Stimulated activated CD8-positive, alpha-beta memory T cell treated with anti-CD3 and anti-CD28 coated beads, Interleukin-12 subunit alpha, Interleukin-12 subunit beta, amount 100 ng/mL, for 24 hours (primary cell): Measurements from ENCODE around the gene IFT52.
"Not testable (repeated sequence)": the region's sequence is repeated elsewhere in the genome, so short reads cannot be mapped to it uniquely, and the experiment has no call there.

Source experiments
- DNase-seq: peaks from one replicate; pipeline ENCODE4 v3.0.0-alpha.2; 2020; ENCODE audit errors: extremely low read depth

The IFT52 gene

DNA sequence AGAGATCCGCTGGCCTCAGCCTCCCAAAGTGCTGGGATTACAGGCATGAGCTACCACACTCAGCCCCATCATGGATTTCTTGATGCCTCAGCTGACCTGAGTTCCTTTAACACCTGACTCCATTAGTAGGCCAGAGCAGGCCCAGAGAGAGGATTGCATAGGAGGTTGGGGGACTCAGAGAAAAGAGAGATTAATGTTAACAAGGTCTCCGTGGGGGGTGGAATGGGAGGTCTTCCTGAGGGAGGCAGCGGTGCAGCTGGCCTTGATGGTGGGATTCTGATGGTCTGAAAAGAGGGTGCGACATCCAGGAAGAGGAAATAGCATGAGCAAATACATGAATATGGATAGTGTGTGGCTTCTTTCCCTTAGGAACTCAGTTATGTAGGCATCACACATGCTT, 22.0 kb upstream of the IFT52 start:
- DNase-seq: no peak

DNA sequence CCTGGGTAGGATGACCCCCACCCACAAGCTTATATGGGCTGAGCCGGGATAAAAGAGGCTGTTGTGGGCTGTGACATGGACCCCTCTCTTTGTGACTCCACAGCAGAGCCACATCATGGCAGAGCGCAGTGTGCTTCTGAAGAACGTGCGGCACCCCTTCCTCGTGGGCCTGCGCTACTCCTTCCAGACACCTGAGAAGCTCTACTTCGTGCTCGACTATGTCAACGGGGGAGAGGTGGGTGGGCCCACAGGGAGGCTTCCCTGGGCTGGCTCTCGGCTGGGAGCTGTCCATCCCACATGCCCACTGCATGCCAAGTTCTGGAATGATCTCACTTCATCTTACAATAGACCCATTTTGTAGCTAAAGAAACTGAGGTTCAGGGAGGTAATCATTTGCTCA, 21.5 kb upstream of the IFT52 start:
- DNase-seq: no peak

DNA sequence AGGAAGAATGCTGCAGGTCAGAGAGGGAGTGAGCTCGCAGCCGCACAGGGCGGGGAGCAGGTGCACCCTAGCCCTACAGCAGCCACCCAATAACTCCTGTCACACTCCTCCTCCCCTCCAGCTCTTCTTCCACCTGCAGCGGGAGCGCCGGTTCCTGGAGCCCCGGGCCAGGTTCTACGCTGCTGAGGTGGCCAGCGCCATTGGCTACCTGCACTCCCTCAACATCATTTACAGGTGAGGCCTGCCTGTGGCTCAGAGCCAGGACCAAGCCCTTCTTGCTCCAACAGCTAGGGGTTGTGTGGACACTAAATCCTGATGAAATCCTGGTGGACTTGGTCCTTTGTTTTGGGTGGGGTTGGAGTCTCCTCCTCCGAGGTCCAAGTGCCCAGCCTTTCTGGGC, 20.2 kb upstream of the IFT52 start:
- DNase-seq: no peak

DNA sequence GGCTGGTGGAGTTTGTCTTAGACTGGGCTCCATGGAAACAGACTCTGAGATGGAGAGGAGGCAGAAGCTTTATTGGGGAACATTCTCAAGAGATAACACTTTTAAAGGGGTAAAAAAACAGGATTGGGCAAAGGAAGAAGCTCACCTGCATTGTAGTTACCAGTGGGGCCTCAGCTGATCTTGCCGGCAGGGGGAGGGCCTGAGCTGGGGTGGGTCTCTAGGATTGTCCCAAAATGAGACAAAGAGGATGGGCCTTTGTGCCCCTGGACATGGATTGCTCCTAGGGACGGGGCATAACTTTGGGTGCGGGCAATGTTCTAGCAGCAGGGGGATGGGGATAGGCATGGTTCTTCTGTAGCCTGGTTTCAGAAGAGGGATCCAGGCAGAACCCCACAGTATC, 19.4 kb upstream of the IFT52 start:
- DNase-seq: no peak

DNA sequence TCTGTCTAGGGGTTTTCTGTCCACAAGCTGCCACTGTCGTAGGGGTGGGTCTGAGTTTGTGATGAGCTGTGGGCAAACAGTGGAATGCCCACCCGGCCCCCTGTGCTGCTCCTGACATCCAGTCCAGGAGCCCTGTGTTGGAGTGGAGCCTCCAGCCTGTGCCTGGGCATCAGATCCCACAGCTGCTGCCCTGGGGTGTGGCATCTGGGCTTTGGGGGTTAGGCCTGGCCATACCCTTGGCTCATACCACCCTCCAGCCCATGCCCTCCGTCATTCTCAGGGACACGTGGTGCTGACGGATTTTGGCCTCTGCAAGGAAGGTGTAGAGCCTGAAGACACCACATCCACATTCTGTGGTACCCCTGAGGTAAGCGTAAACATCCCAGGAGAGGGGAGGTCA, 19.0 kb upstream of the IFT52 start:
- DNase-seq: no peak

DNA sequence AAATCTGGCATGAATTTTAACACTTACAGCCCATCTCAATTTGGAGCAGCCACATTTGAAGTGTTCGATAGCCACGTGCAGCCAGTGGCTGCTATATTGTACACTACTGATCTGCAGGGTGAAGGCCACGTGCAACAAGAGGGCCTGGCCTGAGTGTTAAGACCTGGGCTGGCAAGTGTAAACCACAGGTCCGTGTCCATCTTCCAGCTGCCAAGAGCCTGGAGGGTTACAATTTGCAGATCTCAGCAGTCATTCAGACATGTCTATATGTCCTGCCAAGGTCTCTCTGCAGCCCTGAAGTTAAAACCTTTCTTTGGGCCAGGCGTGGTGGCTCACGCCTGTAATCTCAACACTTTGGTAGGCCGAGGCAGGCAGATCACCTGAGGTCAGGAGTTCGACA, 17.8 kb upstream of the IFT52 start:
- DNase-seq: no peak

DNA sequence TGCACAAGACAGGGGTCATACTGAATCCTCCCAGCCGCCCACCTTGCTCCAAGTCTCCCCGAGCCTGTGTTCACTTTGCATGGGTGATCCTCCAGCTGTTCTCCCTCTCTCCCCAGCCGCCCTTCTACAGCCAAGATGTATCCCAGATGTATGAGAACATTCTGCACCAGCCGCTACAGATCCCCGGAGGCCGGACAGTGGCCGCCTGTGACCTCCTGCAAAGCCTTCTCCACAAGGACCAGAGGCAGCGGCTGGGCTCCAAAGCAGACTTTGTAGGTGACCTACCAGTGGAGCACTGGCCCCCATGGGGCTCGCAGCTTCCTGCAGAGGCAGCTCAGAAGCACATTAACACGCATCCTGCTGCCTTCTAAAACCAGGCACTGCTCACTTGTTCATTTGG, 14.6 kb upstream of the IFT52 start:
- no peak for DNase-seq

DNA sequence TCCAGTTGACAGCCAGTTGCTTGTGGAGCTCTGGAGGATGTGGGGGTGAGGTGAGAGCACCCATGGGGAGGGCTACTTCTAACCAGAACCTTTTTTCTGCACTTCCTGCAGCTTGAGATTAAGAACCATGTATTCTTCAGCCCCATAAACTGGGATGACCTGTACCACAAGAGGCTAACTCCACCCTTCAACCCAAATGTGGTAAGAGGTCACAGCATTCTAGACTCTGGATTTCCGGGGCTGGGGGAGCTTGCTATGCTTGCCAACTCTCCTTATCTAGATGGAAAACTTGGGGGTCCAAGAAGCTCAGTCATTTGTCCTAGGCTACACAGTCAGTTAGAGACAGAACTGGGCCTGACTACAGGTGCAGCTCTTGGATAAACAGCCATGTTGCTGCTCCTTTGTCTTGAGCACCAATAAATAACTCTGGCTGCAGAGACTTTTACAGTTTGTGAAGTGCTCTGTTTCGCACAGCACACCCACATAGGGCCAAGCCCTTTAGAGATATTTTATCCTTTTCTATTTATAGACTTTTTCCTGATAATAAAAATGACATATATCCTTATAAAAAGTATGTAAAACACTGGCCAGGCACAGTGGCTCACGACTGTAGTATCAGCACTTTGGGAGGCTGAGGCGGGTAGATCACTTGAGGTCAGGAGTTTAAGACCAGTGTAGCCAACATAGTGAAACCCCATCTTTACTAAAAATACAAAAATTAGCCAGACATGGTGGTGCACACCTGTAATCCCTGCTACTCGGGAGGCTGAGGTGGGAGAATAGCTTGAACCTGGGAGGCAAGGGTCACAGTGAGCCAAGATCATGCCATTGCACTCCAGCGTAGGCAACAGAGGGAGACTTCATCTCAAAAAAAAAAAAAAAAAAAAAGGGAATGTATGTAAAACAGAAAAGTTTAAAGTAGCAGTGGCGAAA, 10.6 kb upstream of the IFT52 start:
- DNase-seq: no peak

DNA sequence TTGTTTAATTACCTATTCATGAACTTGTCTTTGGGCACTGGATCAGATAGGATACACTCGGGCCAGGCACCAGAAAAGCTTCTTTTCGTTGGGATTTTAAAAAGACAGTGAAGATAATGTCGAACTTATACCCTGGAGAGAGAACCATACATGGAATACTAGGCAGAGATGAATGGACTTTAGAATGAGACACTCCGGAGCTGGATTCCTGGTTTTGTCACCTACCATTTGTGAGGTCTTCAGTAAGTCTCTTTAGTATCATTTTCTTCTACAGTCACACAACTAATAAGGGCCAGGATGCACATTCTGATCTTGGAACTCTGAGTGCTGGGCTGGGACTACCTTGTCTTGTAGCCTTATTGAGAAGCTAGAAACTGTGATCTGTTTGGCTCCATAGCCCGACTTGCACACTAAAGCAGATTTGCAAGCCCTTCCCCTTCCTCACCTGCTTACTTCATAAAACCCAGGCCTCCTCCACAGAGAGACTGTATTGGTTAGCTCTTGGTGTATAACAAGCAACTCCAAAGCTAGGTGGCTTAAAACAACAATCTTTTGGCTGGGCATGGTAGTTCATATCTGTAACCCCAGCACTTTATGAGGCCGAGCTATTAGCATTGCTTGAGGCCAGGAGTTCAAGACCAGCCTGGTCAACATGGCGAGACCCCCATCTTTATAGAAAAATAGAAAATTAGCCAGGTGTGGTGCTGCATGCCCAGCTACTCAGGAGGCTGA, 7.4 kb upstream of the IFT52 start:
- no peak for DNase-seq

DNA sequence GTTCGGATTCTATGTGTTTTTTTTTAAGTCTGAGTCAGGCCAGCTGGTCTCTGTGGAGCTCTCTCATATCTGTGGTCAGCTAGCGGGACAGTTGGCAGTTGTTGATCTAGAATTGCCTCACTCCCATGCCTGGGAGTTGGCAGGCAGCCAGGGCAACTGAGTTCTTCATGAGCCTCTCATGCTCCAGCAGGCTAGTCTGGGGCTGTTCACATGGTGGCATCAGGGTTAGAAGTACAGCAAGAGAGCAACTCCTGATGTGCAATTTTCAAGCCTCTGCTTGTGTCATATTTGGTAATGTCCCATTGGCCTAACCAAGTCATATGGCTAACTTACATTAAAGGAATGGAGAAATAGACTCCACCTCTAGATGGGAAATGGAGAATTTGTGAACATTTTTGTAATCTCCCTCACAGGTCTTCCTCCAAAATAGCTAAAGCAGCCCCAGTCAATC, 6.7 kb upstream of the IFT52 start:
- DNase-seq: no peak

DNA sequence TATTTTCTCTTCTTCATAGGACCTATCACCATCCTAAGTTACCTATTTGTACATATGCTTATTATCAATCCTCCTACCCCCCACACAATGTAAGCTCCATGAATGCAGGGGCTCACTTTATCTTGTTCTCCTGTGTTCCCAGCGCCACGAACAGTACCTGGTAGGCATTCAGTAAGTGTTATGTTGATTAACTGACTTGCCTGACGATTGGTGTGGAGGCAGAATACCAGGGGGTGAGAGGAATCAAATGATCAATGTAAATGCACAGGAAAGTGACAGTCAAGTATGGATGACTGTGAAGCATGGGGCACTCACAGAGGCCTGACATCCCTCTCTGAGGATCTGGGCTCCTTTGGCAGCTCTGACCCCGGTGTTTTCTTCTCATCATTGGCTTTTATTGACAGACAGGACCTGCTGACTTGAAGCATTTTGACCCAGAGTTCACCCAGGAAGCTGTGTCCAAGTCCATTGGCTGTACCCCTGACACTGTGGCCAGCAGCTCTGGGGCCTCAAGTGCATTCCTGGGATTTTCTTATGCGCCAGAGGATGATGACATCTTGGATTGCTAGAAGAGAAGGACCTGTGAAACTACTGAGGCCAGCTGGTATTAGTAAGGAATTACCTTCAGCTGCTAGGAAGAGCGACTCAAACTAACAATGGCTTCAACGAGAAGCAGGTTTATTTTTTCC, 6.1 kb upstream of the IFT52 start:
- no peak for DNase-seq

DNA sequence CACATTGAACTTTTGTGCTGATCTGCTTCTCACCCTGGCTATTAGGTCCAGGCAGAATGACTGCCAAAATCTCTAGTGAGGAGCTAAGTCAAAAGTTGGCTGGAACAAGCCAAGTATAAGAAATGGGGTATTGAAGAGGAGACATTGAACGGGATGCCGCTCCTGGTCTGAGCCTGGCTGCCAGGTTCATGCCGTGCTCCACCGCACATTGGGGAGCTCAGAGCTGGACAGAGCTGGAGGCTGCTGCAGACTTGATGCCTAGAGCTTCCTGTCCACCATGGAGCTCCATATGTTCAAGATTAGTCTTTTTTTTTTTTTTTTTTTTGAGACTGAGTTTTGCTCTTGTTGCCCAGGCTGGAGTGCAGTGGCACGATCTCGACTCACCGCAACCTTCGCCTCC, 4.1 kb upstream of the IFT52 start:
- no peak for DNase-seq

DNA sequence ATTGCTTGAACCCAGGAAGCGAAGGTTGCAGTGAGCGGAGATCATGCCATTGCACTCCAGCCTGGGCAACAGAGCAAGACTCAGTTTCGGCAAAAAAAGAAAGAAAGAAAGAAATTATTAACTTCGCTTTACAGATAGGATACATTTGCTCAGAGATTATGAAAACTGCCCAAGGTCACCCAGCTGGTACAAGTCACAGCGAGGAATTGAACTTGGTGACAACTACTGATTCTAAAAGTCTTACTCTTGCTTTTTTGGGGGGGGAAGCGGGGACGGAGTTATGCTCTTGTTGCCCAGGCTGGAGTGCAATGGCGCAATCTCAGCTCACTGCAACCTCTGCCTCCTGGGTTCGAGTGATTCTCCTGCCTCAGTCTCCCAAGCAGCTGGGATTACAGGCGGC, 2.2 kb upstream of the IFT52 start:
- DNase-seq: not testable (repeated sequence)

DNA sequence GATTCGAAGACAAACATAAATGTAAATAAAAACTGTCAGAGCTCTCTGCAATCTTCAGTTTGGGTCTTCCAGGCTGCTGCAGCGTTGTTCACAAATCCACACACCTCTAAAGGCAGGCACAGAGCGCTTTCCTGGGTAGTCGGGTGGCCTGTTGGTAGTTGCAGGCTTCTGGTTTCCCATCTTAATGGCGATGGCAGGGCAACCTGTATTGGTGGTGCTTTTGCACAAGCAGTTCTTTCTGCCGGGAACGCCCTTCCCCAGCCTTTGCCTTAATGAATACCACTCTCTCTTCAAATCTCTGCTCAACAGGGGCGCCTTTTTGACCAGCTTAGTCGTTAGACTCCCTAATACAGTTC, 723 bp upstream of the IFT52 start:
- DNase-seq: no peak

DNA sequence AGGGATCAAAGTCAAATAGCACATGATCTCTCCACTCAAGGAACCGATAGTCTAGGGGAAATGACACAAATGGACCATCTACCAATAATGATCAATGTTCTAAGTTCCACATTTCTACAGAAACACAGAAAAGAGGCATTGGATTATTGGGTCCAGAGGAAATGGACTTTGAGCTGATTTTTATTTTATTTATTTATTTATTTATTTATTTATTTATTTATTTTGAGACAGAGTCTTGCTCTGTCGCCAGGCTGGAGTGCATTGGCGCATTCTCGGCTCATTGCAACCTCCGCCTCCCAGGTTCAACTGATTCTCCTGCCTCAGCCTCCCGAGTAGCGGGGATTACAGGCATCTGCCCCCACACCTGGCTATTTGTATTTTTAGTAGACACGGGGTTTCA, 11.2 kb downstream of the IFT52 start:
- DNase-seq: not testable (repeated sequence)

DNA sequence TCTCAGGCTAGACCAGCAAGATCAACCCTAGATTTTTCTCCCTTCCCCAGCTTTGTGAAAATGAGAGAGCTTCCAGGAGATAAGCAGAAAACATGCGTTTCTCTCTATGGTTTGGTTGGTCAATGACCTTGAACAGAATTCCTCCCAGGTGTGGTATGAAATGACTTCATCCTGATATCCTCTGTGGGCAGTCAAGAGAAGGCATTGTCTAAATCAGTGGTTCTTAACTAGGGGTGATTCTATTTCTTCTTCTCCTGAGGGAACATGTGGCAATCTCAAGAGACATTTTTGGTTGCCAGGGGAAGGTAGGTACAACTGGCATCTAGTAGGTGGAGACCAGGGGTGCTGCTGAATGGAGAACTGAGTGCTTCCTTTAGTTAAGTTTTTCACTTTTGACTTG, 12.4 kb downstream of the IFT52 start:
- DNase-seq: no peak

DNA sequence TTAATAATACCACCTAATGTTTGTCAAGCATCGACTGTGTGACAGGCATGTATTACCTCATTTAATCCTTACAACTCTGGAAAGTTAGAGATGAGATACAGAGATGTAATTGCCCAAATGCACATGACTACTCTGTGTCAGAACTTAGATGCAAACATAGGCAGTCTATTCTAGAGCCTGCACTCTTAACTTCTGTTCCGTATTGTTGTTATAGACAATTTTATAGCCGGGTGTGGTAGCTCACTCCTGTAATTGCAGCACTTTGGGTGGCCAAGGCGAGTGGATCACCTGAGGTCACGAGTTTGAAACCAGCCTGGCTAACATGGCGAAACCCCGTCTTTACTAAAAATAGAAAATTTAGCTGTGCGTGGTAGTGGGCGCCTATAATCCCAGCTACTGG, 15.0 kb downstream of the IFT52 start:
- DNase-seq: no peak

DNA sequence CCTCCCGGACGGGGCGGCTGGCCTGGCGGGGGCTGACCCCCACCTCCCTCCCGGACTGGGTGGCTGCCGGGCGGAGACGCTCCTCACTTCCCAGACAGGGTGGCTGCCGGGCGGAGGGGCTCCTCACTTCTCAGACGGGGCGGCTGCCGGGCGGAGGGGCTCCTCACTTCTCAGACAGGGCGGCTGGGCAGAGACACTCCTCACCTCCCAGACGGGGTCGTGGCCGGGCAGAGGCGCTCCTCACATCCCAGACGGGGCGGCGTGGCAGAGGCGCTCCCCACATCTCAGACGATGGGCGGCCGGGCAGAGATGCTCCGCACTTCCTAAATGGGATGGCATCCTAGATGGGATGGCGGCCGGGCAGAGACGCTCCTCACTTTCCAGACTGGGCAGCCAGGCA, 16.5 kb downstream of the IFT52 start:
- not testable (repeated sequence) for DNase-seq

DNA sequence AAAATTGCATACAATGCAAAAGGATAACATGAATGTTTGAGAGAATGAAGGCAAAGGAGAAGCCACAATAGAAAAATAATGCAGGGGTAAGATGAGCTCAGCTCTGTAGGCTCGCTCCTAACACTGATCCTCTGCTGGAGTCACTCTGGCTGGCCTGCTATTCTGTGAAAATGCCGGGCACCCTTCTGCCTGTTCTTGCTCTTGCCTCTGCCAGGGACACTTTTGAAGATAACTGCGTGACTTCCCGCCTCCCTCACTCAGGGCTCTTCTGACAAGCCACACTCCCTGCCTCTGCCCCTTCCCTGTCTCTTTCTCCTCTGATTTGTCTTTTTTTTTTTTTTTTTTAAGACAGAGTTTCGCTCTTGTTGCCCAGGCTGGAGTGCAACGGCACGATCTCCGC, 40.9 kb downstream of the IFT52 start:
- DNase-seq: no peak

DNA sequence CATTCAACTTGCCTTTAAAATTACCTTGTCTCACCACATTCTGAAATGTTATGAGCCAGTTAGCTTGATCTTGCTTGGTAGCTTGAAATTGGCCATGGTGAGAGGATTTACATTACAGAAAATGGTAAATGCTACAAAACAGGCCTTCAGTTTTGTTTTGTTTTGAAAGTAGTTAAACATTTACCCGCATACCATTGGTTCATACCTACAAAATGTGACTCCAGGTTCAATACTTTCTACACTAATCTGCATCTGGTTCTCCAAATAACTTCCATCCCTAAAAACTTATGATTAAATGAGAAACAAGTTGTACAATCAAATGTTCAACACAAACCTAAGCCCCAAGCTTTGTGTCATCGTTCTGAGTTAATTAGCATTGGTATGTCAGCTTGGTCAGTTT, 45.7 kb downstream of the IFT52 start:
- DNase-seq: no peak

DNA sequence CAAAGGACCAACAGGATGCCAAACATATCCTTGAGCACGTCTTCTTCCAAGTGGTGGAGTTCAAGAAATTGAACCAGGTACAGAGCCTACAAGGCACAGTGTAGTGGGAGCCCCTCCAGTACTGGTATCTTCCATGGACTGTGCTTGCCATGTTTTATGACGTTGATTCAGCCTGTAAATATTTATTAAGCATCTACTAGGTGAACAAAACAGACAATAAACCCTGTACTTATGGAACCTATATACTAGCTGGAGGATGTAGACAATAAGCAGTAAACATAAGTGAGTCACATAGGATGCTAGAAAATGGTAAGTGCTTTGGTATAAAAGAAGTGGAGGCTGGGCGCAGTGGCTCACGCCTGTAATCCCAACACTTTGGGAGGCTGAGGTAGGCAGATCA, 51.8 kb downstream of the IFT52 start:
- DNase-seq: no peak

DNA sequence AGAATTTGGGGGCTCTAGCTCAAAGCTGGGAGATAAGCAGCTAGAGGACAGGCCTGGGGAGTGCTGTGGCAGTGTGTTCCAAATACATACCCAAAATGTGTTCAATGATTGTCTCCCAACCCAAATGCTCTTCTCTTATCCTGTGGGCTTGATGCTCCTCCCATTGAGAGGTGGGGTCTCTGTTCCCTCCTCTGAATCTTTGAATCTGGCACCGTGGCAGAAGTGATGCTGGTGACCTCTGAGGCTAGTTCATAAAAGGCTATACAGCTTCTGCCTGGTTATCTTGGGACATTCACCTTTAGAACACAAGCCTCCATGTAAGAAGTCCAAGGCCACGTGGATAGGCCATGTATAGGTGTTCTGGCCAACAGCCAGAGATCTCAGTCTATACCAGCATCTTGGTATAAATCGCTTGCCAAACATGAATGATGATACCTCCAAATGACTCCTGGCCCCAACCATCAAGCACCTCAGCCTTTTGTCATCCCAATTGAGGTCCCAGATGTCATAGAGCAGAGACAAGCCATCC, 60.3 kb downstream of the IFT52 start:
- DNase-seq: no peak
